Measurements from ENCODE around the gene SDC3.

The SDC3 gene

GRCh38 chr1:30888975-30889374, 19.6 kb downstream of the SDC3 start:
- DNase-seq (ENCODE audit: low spot score): no peak

- no peak for DNase-seq (ENCODE audit: low spot score)
These were observed 20.2 kb downstream of the SDC3 start for GRCh38 chr1:30888391-30888790.

- no peak for DNase-seq (ENCODE audit: low spot score)
These were observed 20.9 kb downstream of the SDC3 start for GRCh38 chr1:30887485-30888315.

GRCh38 chr1:30886710-30887428, 21.7 kb downstream of the SDC3 start:
- DNase-seq (ENCODE audit: low spot score): no peak

- DNase-seq (ENCODE audit: low spot score): no peak
These were observed 22.7 kb downstream of the SDC3 start for GRCh38 chr1:30885570-30886522.

- no peak for DNase-seq (ENCODE audit: low spot score)
These were observed 23.8 kb downstream of the SDC3 start for GRCh38 chr1:30884723-30885122.

GRCh38 chr1:30883389-30884172, 25.0 kb downstream of the SDC3 start:
- DNase-seq (ENCODE audit: low spot score): no peak

GRCh38 chr1:30882678-30883388, 25.7 kb downstream of the SDC3 start:
- DNase-seq (ENCODE audit: low spot score): no peak

- DNase-seq (ENCODE audit: low spot score): no peak
These were observed 27.0 kb downstream of the SDC3 start for GRCh38 chr1:30881319-30882181.

GRCh38 chr1:30880678-30881318, 27.8 kb downstream of the SDC3 start:
- no peak for DNase-seq (ENCODE audit: low spot score)

- DNase-seq (ENCODE audit: low spot score): no peak
These were observed 28.4 kb downstream of the SDC3 start for GRCh38 chr1:30879940-30880677.

- no peak for DNase-seq (ENCODE audit: low spot score)
These were observed 29.3 kb downstream of the SDC3 start for GRCh38 chr1:30879126-30879786.

- DNase-seq (ENCODE audit: low spot score): no peak
These were observed 30.0 kb downstream of the SDC3 start for GRCh38 chr1:30878559-30878958.

- DNase-seq (ENCODE audit: low spot score): no peak
These were observed 30.5 kb downstream of the SDC3 start for GRCh38 chr1:30878016-30878415.

- no peak for DNase-seq (ENCODE audit: low spot score)
These were observed 31.2 kb downstream of the SDC3 start for GRCh38 chr1:30877205-30877912.

GRCh38 chr1:30876451-30877204, 31.9 kb downstream of the SDC3 start:
- DNase-seq (ENCODE audit: low spot score): no peak

GRCh38 chr1:30875916-30876315, 32.6 kb downstream of the SDC3 start:
- DNase-seq (ENCODE audit: low spot score): no peak

Measured in COLO829 (cell line).